Measurements from ENCODE around the gene SURF2.
A peak's percentile ranks its signal among the peaks of the same experiment; 100 is the strongest.
"Not testable (repeated sequence)": the region's sequence is repeated elsewhere in the genome, so short reads cannot be mapped to it uniquely, and the experiment has no call there.

The SURF2 gene

GRCh38 chr9:133372144-133372543 lies 15.8 kb downstream of the SURF2 start:
- H3K4me3 ChIP-seq (ENCODE audit: low read depth, low read length), result no peak overlapping the region
- TF ChIP-seq CTCF (IDR thresholded peaks at IDR 0.05; ENCODE audit: low read depth, low read length), result no peak

GRCh38 chr9:133374612-133375115 lies 18.3 kb downstream of the SURF2 start:
- no peak for TF ChIP-seq CTCF (IDR thresholded peaks at IDR 0.05; ENCODE audit: low read depth, low read length)
- H3K4me3 ChIP-seq (ENCODE audit: low read depth, low read length), result peak overlapping the region; percentile 82

- no peak for TF ChIP-seq CTCF (IDR thresholded peaks at IDR 0.05; ENCODE audit: low read depth, low read length)
Observed at GRCh38 chr9:133375116-133375723, 18.9 kb downstream of the SURF2 start.

GRCh38 chr9:133375724-133376654 lies 19.6 kb downstream of the SURF2 start, which contains the start of the genes STKLD1 and SURF4:
Gene STKLD1, plus strand, starts transcription at chr9:133376366. Its CDS starts 108 bp downstream, at chr9:133376474.
Gene SURF4, minus strand, starts transcription at chr9:133376060. Its CDS starts 91 bp downstream, at chr9:133375969.
- no peak for TF ChIP-seq CTCF (IDR thresholded peaks at IDR 0.05; ENCODE audit: low read depth, low read length)
- peak within 1 kb of the TSS; percentile 82 for H3K4me3 ChIP-seq (ENCODE audit: low read depth, low read length)

More at GRCh38 chr9:133375116-133375723, 18.9 kb downstream of the SURF2 start:
- H3K4me3 ChIP-seq (ENCODE audit: low read depth, low read length), result peak overlapping the region; percentile 82

GRCh38 chr9:133377280-133377679 lies 20.9 kb downstream of the SURF2 start:
- H3K4me3 ChIP-seq (ENCODE audit: low read depth, low read length), result not testable (repeated sequence)

- no peak overlapping the region for H3K4me3 ChIP-seq (ENCODE audit: low read depth, low read length)
Observed at GRCh38 chr9:133377721-133378216, 21.4 kb downstream of the SURF2 start.

More at GRCh38 chr9:133377721-133378216, 21.4 kb downstream of the SURF2 start:
- TF ChIP-seq CTCF (IDR thresholded peaks at IDR 0.05; ENCODE audit: low read depth, low read length), result no peak

All from WI38 (cell line).